Activated CD8-positive, alpha-beta T cell treated with anti-CD3 and anti-CD28 coated beads for 36 hours (primary cell): ENCODE results near the gene NUP93. TPM values are rescaled to one million over a fixed set of nuclear protein-coding genes. Genes with fewer than 3 reads are reported as not detected.

Source experiments
- ATAC-seq: fragments of 200-7000 bp; cut with Tn5 transposase; one replicate; pipeline ENCODE4 v1.10.0; 2021; ENCODE audit warnings: mild to moderate bottlenecking, moderate library complexity
- CTCF ChIA-PET: fragments of 350-600 bp; sonication (Branson Sonifier 250); formaldehyde crosslinking; loops from one replicate; lab custom pipeline; 2021; ENCODE audit warnings: antibody characterized with exemption; lab: Charles Lee
- POLR2A ChIA-PET: fragments of 350-600 bp; sonication (Branson Sonifier 250); formaldehyde crosslinking; loops from one replicate; lab custom pipeline; 2021; ENCODE audit warnings: antibody characterized with exemption; lab: Charles Lee
- DNase-seq: peaks from one replicate; pipeline ENCODE4 v3.0.0-alpha.2; 2020
- H3K27ac Mint-ChIP-seq: one replicate; pipeline ENCODE4 v1.8.0; 2021; ENCODE audit warnings: mild to moderate bottlenecking, mixed read lengths
- H3K27me3 Mint-ChIP-seq: one replicate; pipeline ENCODE4 v1.8.0; 2021; ENCODE audit warnings: mixed read lengths
- H3K36me3 Mint-ChIP-seq: one replicate; pipeline ENCODE4 v1.8.0; 2021; ENCODE audit warnings: low read depth, mixed read lengths
- H3K4me1 Mint-ChIP-seq: one replicate; pipeline ENCODE4 v1.8.0; 2021; ENCODE audit warnings: low read depth, mixed read lengths
- H3K4me3 Mint-ChIP-seq: one replicate; pipeline ENCODE4 v1.8.0; 2021; ENCODE audit warnings: mild to moderate bottlenecking, moderate library complexity, mixed read lengths
- H3K9me3 Mint-ChIP-seq: one replicate; pipeline ENCODE4 v1.8.0; 2021; ENCODE audit warnings: mixed read lengths
- intact Hi-C: fragments of 100-400 bp; cut with micrococcal nuclease; formaldehyde crosslinking; loops from one replicate; pipeline ENCODE4 v1.10.0; 2022
- total RNA-seq, 2 experiments: library from RNA; stranded (reverse); gene quantifications; one replicate each; pipeline ENCODE4 v1.2.3, GENCODE V29; 2021
- TF ChIP-seq, protein P1 (sequence below): fragments of 200-600 bp; IDR thresholded peaks from one replicate; pipeline ENCODE4 v1.8.0; 2022; ENCODE audit warnings: antibody characterized with exemption, mild to moderate bottlenecking

Gene NUP93
- total RNA-seq, 2 experiments from 2014 or later = 171 to 191 TPM

DNA sequence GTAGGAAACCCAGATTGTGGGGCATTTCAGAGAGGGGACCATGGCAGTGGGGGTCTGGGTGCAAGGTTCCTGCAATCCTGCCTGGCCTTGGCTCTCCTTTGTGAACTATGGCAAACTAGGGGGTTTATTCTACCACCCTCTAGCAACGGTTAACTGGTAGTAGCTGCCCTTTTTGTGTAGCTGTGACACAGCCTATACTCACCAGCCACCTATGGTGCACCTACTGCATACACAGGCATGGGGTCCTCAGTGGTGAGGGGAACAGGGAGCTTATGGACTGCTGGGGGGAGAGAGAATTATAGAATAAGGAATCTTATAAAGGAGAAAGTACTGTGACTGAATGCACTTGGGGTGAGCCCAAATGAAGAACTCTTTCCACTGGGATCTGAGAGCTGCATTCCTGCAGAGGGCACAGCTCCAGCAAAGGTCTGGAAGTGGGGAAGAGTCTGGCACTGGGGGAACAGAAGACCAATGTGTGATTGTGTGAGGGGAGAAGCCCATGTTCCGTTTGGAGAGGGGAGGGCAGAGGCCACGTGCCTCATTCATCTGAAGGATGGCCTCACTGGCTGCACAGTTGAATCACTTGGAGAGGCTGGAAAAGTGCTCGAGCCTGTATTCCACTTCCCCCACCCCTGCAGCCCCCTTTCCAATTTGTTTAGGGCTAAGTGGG is 45.5 kb upstream of the NUP93 start:
- no peaks in the 10 kb centered on the region for H3K9me3 Mint-ChIP-seq
- H3K27me3 Mint-ChIP-seq = no peaks in the 10 kb centered on the region
- ATAC-seq (no peak), DNase-seq (no peak)
- ChIA-PET POLR2A (interaction anchor here (0.8 to 1.4 kb wide), 5 partner anchors 8 to 305 kb away, joined by 3 to 4 read pairs (median 4); partner anchors contain the start of gene NLRC5), CTCF (interaction anchor here (1.0 to 2.4 kb wide), 5 partner anchors 14 to 107 kb away, joined by 3 to 17 read pairs (median 5); no protein-coding TSS in a partner anchor)
- peaks cover 12% of the 10 kb centered on the region for H3K36me3 Mint-ChIP-seq
- peaks cover 21% of the 10 kb centered on the region for H3K4me1 Mint-ChIP-seq
- H3K4me3 Mint-ChIP-seq = peak overlapping the region; percentile 86
- intact Hi-C loops = loop anchor here (5.0 kb wide), 1 partner anchor 72 kb away; no protein-coding TSS in a partner anchor
- no peak overlapping the region for H3K27ac Mint-ChIP-seq
- TF ChIP-seq, protein P1, sequence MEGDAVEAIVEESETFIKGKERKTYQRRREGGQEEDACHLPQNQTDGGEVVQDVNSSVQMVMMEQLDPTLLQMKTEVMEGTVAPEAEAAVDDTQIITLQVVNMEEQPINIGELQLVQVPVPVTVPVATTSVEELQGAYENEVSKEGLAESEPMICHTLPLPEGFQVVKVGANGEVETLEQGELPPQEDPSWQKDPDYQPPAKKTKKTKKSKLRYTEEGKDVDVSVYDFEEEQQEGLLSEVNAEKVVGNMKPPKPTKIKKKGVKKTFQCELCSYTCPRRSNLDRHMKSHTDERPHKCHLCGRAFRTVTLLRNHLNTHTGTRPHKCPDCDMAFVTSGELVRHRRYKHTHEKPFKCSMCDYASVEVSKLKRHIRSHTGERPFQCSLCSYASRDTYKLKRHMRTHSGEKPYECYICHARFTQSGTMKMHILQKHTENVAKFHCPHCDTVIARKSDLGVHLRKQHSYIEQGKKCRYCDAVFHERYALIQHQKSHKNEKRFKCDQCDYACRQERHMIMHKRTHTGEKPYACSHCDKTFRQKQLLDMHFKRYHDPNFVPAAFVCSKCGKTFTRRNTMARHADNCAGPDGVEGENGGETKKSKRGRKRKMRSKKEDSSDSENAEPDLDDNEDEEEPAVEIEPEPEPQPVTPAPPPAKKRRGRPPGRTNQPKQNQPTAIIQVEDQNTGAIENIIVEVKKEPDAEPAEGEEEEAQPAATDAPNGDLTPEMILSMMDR = no peak

DNA sequence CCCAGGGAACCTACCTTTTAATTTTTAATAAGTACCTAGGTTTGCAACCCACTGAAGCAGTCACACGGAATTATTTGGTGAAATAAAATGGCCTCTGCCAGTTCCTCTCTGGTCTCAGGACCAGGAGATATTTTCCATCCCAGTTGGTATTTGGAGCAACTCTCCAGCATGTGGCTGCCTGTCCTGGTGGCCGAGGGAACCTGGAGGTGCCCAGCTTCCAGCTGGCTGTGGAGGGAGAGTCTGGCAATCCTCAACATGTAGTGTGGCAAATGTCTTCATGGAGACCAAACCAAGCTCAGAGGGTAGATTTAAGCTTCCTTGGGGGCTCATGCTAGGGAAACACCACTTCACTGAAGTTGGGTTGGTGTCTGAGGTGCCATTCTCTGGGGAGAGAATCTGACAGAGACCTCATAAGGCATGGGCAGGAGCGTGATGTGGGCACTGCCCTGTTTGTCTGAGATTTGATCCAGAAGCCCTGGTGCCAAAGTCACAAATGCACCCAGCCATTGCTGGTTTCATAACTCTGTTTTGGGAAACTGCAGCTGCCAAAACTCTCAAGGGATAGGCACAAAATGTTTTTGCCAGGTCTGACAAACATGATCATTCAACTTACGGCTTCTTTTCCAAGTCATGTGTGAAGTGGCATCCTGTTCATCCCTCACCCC is 44.9 kb upstream of the NUP93 start:
- Mint-ChIP-seq H3K9me3 (no peaks in the 10 kb centered on the region), H3K36me3 (peaks cover 12% of the 10 kb centered on the region), H3K4me3 (no peak overlapping the region), H3K27ac (no peak overlapping the region), H3K4me1 (peaks cover 21% of the 10 kb centered on the region), H3K27me3 (no peaks in the 10 kb centered on the region)
- ChIA-PET POLR2A (interaction anchor here (0.8 to 1.4 kb wide), 4 partner anchors 9 to 304 kb away, joined by 3 to 4 read pairs (median 4); partner anchors contain the start of gene NLRC5), CTCF (interaction anchor here (1.0 to 2.0 kb wide), 4 partner anchors 13 to 107 kb away, joined by 3 to 7 read pairs (median 4); no protein-coding TSS in a partner anchor)
- TF ChIP-seq, protein P1 = no peak
- ATAC-seq (no peak), DNase-seq (no peak)
- intact Hi-C loops = loop anchor here (5.0 kb wide), 1 partner anchor 73 kb away; no protein-coding TSS in a partner anchor

DNA sequence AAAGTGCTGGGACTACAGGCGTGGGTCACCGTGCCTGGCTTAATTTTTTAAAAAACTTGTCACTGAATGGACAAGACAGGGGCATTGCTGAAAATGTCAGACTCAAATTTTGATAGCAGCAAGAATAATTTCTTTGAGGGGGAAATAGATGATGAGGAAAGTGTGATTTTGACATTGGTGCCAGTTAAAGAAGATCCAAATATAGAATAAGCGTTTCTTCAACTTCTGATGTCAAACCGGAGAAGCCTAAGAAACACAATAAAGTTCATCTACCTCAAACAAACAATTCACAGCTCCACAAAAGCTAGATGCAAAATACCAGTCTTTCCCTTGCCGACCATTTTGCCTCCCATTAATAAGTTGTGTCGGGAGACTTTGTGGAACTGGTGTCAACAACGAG is 43.2 kb upstream of the NUP93 start:
- H3K4me1 Mint-ChIP-seq = peaks cover 15% of the 10 kb centered on the region
- intact Hi-C loops = no loop called here
- DNase-seq (no peak), ATAC-seq (no peak)
- POLR2A ChIA-PET = no interaction called here
- H3K4me3 Mint-ChIP-seq = no peak overlapping the region
- H3K27me3 Mint-ChIP-seq = no peaks in the 10 kb centered on the region
- H3K9me3 Mint-ChIP-seq = no peaks in the 10 kb centered on the region
- no peak overlapping the region for H3K27ac Mint-ChIP-seq
- TF ChIP-seq, protein P1 = no peak
- peaks cover 12% of the 10 kb centered on the region for H3K36me3 Mint-ChIP-seq
- CTCF ChIA-PET = no interaction called here

DNA sequence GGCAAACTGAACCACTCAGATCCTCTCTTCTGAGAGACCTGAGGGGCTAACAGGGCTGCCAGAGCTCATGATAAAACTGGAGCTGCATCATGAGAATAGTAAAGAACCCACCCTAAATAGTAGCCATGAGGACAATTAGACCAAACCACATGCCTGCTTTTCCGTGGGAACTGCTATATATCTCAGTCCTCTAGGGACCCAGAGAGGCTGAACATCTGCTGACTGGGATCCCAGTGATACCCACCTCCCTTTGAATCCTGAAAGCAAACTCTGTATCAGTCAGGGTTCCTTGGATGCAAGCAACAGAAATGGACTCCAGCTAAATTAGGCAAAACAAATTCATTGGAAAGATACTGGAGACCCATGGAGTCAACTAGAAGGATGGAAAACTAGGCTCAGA is 41.2 kb upstream of the NUP93 start:
- DNase-seq (no peak), ATAC-seq (no peak)
- no peak overlapping the region for H3K27ac Mint-ChIP-seq
- no peak overlapping the region for H3K4me3 Mint-ChIP-seq
- no peaks in the 10 kb centered on the region for H3K27me3 Mint-ChIP-seq
- no peaks in the 10 kb centered on the region for H3K9me3 Mint-ChIP-seq
- ChIA-PET POLR2A (no interaction called here), CTCF (interaction anchor here (1.2 to 2.9 kb wide), 3 partner anchors 13 to 112 kb away, joined by 4 to 12 read pairs (median 7); no protein-coding TSS in a partner anchor)
- H3K36me3 Mint-ChIP-seq = peaks cover 9% of the 10 kb centered on the region
- peaks cover 6% of the 10 kb centered on the region for H3K4me1 Mint-ChIP-seq
- intact Hi-C loops = no loop called here
- TF ChIP-seq, protein P1 = no peak
